Measurements from ENCODE around the gene DAPK2.

Gene DAPK2

DNA sequence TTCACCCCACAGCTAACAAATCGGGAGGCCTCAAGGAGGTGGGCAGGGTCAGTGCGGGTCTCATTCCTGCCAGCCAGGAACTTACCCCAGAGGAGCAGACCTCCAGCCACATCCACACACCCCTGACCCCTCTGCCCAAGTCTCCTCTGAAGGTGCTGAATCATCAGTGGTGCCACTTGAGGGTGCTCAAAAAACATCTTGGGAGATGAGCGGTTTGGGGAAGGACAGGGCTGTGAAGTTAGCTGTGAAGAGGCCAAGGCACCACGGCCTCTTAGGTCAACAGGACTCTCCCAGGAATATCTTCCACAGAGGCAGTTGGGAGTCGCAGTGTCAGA is 1.2 kb downstream of the DAPK2 start:
- Histone ChIP-seq H3K9ac (ENCODE audit: low read length) (no peak overlapping the region), H4K5ac (ENCODE audit: low read length) (no peak overlapping the region), H3K56ac (ENCODE audit: low read length) (no peak overlapping the region), H3K4me2 (ENCODE audit: low read length) (no peak overlapping the region), H3K27me3 (ENCODE audit: insufficient read depth, low read length, poor library complexity) (no peaks in the 10 kb centered on the region), H3K23ac (ENCODE audit: low read length) (no peak overlapping the region), H3K4me1 (ENCODE audit: control insufficient read depth, low read depth, low read length) (no peaks in the 10 kb centered on the region), H3K27ac (ENCODE audit: low read depth, low read length) (no peak overlapping the region), H3K4ac (ENCODE audit: low read depth, low read length) (no peak overlapping the region), H2BK5ac (ENCODE audit: low read length) (no peak overlapping the region), H3K18ac (ENCODE audit: low read length) (no peak overlapping the region), H3K79me1 (ENCODE audit: low read length) (no peaks in the 10 kb centered on the region), H2AK5ac (ENCODE audit: low read length) (no peak overlapping the region), H2BK120ac (ENCODE audit: low read depth, low read length) (no peak overlapping the region), H3K4me3 (ENCODE audit: low read length) (no peak overlapping the region), H4K8ac (ENCODE audit: low read depth, low read length) (no peak overlapping the region), H2BK15ac (replicated peaks; ENCODE audit: low read depth) (no peak overlapping the region), H3K36me3 (ENCODE audit: control insufficient read depth, insufficient read depth, low read length) (no peaks in the 10 kb centered on the region), H3K79me2 (ENCODE audit: control insufficient read depth, insufficient read depth, low read length) (no peaks in the 10 kb centered on the region)
- DNase-seq: no peak
- no CpG with 5 or more reads among the region's 5 CpGs for whole genome bisulfite sequencing (ENCODE audit: extremely low coverage, insufficient coverage, low lambda C conversion rate)

DNA sequence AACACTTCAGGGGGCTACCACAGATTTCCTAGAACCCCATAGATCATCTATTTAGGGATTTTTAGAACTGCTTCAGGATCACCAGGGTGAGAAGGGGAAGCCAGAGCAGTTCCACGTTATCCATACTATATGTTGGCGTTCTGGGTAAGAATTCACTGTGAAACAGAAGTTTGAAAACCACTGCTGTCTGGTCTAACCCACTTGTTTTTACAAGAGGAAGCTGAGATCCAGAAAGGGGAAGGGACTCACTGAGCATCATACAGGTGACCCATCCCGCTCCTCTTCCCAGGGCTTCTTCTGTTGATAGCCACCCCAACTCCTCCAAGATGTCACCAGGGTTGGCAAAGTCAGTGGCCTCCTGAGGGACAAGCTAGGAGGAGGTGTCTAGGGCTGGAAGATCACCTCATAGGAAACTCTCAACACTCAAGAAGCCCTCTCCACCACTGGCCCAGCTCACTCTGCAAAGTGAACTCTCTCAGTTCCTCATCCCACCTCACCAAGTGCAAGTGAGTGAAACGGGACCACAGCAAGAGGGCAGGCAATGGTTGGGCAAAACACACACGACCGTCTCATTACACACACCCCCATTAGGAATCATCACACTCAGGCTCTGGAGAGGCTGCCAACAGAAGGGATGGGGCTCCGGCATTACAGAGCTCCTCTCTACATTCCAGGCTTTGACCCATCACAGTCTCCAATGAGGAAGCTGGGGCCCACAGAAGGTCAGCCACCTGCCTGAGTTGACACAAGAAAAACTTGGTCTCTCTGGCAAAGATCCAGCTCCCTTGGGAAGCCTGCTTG is 1.8 kb downstream of the DAPK2 start:
- Histone ChIP-seq H2BK120ac (ENCODE audit: low read depth, low read length) (no peak overlapping the region), H3K36me3 (ENCODE audit: control insufficient read depth, insufficient read depth, low read length) (no peaks in the 10 kb centered on the region), H2BK15ac (replicated peaks; ENCODE audit: low read depth) (no peak overlapping the region), H3K4me2 (ENCODE audit: low read length) (no peak overlapping the region), H2BK5ac (ENCODE audit: low read length) (no peak overlapping the region), H3K4me1 (ENCODE audit: control insufficient read depth, low read depth, low read length) (no peaks in the 10 kb centered on the region), H4K8ac (ENCODE audit: low read depth, low read length) (no peak overlapping the region), H3K79me1 (ENCODE audit: low read length) (no peaks in the 10 kb centered on the region), H3K79me2 (ENCODE audit: control insufficient read depth, insufficient read depth, low read length) (no peaks in the 10 kb centered on the region), H3K23ac (ENCODE audit: low read length) (no peak overlapping the region), H3K9ac (ENCODE audit: low read length) (no peak overlapping the region), H3K56ac (ENCODE audit: low read length) (no peak overlapping the region), H4K5ac (ENCODE audit: low read length) (no peak overlapping the region), H3K18ac (ENCODE audit: low read length) (no peak overlapping the region), H3K27ac (ENCODE audit: low read depth, low read length) (no peak overlapping the region), H3K4ac (ENCODE audit: low read depth, low read length) (no peak overlapping the region), H3K4me3 (ENCODE audit: low read length) (no peak overlapping the region), H2AK5ac (ENCODE audit: low read length) (no peak overlapping the region), H3K27me3 (ENCODE audit: insufficient read depth, low read length, poor library complexity) (no peaks in the 10 kb centered on the region)
- no peak for DNase-seq
- WGBS (ENCODE audit: extremely low coverage, insufficient coverage, low lambda C conversion rate): no CpG with 5 or more reads among the region's 7 CpGs

DNA sequence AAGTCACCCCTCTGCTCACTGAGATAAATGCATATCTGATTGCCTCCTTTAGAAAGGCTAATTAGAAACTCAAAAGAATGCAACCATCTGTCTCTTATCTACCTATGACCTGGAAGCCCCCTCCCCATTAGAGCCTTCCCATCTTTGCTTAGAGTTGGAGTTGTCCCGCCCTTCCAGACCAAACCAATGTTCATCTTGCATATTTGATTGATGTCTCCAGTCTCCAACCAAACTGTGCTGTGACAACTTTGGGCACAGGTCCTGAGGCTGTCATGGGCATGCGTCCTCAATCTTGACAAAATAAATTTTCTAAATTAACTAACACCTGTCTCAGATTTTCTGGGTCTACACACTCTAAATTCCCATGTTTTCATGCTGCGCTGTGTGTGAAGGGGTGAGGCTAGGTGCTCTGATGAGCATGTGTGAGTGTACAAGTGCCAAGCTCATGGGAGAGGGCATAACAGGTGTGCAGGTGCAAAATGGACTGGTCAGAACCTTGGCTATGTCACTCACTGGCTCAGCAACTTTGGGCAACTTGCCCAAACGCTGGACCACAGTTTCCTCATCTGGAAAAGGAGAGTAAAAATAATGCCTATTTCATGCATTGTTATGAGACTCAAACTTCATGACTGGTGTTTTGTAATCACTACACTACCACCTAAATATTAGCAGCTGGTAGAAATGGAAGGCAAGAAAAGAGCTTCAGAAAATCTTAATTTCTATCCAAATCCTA is 7.2 kb downstream of the DAPK2 start:
- Histone ChIP-seq H3K36me3 (ENCODE audit: control insufficient read depth, insufficient read depth, low read length) (no peaks in the 10 kb centered on the region), H2BK120ac (ENCODE audit: low read depth, low read length) (no peak overlapping the region), H3K4me2 (ENCODE audit: low read length) (no peak overlapping the region), H3K79me2 (ENCODE audit: control insufficient read depth, insufficient read depth, low read length) (no peaks in the 10 kb centered on the region), H3K56ac (ENCODE audit: low read length) (no peak overlapping the region), H3K23ac (ENCODE audit: low read length) (no peak overlapping the region), H3K4me1 (ENCODE audit: control insufficient read depth, low read depth, low read length) (peaks cover 3% of the 10 kb centered on the region), H3K27me3 (ENCODE audit: insufficient read depth, low read length, poor library complexity) (no peaks in the 10 kb centered on the region), H3K79me1 (ENCODE audit: low read length) (no peaks in the 10 kb centered on the region), H2BK15ac (replicated peaks; ENCODE audit: low read depth) (no peak overlapping the region), H3K27ac (ENCODE audit: low read depth, low read length) (no peak overlapping the region), H3K9ac (ENCODE audit: low read length) (no peak overlapping the region), H3K4ac (ENCODE audit: low read depth, low read length) (no peak overlapping the region), H2BK5ac (ENCODE audit: low read length) (no peak overlapping the region), H3K4me3 (ENCODE audit: low read length) (no peak overlapping the region), H4K8ac (ENCODE audit: low read depth, low read length) (no peak overlapping the region), H3K18ac (ENCODE audit: low read length) (no peak overlapping the region), H4K5ac (ENCODE audit: low read length) (no peak overlapping the region), H2AK5ac (ENCODE audit: low read length) (peak overlapping the region; percentile 76)
- DNase-seq: peak; percentile 87
- no CpG with 5 or more reads among the region's 4 CpGs for WGBS (ENCODE audit: extremely low coverage, insufficient coverage, low lambda C conversion rate)

DNA sequence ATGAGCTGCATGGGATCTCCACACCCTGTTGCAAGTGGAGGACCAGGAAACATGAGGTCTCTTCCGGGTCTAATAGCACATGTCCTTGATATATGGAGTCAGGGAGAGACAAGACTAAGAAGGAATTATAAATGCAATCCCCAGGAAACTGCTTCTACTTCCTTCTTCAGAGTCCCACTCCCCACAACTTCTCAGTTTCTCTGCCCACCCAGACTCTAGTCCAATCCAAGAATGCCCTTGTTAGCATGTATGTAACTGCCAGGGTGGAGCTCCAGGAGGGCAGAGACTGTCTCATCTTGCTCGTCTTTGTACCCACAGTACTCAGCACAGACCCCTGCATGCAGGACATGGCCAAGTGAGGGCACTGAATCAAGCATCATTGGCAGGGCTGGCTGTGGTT is 8.3 kb downstream of the DAPK2 start:
- Histone ChIP-seq H3K36me3 (ENCODE audit: control insufficient read depth, insufficient read depth, low read length) (no peaks in the 10 kb centered on the region), H3K4me1 (ENCODE audit: control insufficient read depth, low read depth, low read length) (peaks cover 3% of the 10 kb centered on the region), H3K79me1 (ENCODE audit: low read length) (no peaks in the 10 kb centered on the region), H4K5ac (ENCODE audit: low read length) (no peak overlapping the region), H4K8ac (ENCODE audit: low read depth, low read length) (no peak overlapping the region), H3K18ac (ENCODE audit: low read length) (no peak overlapping the region), H3K27ac (ENCODE audit: low read depth, low read length) (no peak overlapping the region), H3K27me3 (ENCODE audit: insufficient read depth, low read length, poor library complexity) (no peaks in the 10 kb centered on the region), H2AK5ac (ENCODE audit: low read length) (no peak overlapping the region), H2BK120ac (ENCODE audit: low read depth, low read length) (no peak overlapping the region), H3K56ac (ENCODE audit: low read length) (no peak overlapping the region), H3K4ac (ENCODE audit: low read depth, low read length) (no peak overlapping the region), H2BK15ac (replicated peaks; ENCODE audit: low read depth) (no peak overlapping the region), H2BK5ac (ENCODE audit: low read length) (no peak overlapping the region), H3K4me3 (ENCODE audit: low read length) (no peak overlapping the region), H3K9ac (ENCODE audit: low read length) (no peak overlapping the region), H3K79me2 (ENCODE audit: control insufficient read depth, insufficient read depth, low read length) (no peaks in the 10 kb centered on the region), H3K23ac (ENCODE audit: low read length) (no peak overlapping the region), H3K4me2 (ENCODE audit: low read length) (no peak overlapping the region)
- WGBS (ENCODE audit: extremely low coverage, insufficient coverage, low lambda C conversion rate): no CpG with 5 or more reads among the region's 2 CpGs
- no peak for DNase-seq

DNA sequence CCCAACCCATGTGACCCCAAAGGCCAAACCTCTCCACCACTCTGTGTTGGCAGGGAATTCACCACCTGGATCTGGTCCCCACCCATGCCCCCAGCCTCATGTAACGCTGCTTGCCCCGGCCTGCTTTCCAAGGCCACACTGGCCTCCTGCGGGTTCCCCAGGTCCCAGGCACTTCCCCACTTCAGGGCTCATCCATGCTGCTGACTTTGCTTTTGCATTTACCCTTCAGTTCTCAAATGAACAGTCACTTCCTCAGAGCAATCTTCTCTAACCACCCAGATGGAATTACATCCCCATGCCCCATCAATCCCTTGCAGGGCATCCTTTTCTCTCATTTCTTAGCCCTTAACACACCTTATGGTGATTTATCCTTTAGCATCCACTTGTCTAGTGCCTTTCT is 9.2 kb downstream of the DAPK2 start:
- Histone ChIP-seq H2BK5ac (ENCODE audit: low read length) (no peak overlapping the region), H3K23ac (ENCODE audit: low read length) (no peak overlapping the region), H3K9ac (ENCODE audit: low read length) (no peak overlapping the region), H2BK120ac (ENCODE audit: low read depth, low read length) (no peak overlapping the region), H3K36me3 (ENCODE audit: control insufficient read depth, insufficient read depth, low read length) (no peaks in the 10 kb centered on the region), H3K27me3 (ENCODE audit: insufficient read depth, low read length, poor library complexity) (no peaks in the 10 kb centered on the region), H4K8ac (ENCODE audit: low read depth, low read length) (no peak overlapping the region), H3K18ac (ENCODE audit: low read length) (no peak overlapping the region), H3K79me2 (ENCODE audit: control insufficient read depth, insufficient read depth, low read length) (no peaks in the 10 kb centered on the region), H3K27ac (ENCODE audit: low read depth, low read length) (no peak overlapping the region), H2AK5ac (ENCODE audit: low read length) (no peak overlapping the region), H3K4me1 (ENCODE audit: control insufficient read depth, low read depth, low read length) (peaks cover 3% of the 10 kb centered on the region), H3K4me2 (ENCODE audit: low read length) (no peak overlapping the region), H3K4ac (ENCODE audit: low read depth, low read length) (no peak overlapping the region), H3K56ac (ENCODE audit: low read length) (no peak overlapping the region), H2BK15ac (replicated peaks; ENCODE audit: low read depth) (no peak overlapping the region), H3K79me1 (ENCODE audit: low read length) (no peaks in the 10 kb centered on the region), H4K5ac (ENCODE audit: low read length) (no peak overlapping the region), H3K4me3 (ENCODE audit: low read length) (no peak overlapping the region)
- no peak for DNase-seq
- WGBS (ENCODE audit: extremely low coverage, insufficient coverage, low lambda C conversion rate): no CpG with 5 or more reads among the region's 3 CpGs
